GM19193 (cell line): ENCODE results near the gene TRAPPC1.

Experiments
- POLR2A ChIP-seq: IDR thresholded peaks from 4 replicates; pipeline ENCODE4 v1.6.1; 2011; ENCODE audit not compliant: insufficient read depth, insufficient read length; ENCODE audit errors: extremely low read depth

The TRAPPC1 gene

DNA sequence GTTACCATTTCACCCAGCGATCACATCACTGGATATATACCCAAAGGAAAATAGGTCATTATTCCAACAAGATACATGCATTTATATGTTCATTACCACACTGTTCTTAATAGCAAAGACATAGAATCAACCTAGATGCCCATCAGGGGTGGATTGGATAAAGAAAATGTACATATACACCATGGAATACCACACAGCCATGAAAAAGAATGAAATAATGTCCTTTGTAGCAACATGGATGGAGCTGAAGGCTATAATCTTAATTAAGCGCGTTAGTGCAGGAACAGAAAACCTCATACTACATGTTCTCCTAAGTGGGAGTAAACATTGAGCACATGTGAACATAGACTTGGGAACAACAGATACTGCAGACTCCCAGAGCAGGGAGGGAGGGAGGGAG lies 18.8 kb upstream of the TRAPPC1 start:
- no peak for TF ChIP-seq POLR2A

DNA sequence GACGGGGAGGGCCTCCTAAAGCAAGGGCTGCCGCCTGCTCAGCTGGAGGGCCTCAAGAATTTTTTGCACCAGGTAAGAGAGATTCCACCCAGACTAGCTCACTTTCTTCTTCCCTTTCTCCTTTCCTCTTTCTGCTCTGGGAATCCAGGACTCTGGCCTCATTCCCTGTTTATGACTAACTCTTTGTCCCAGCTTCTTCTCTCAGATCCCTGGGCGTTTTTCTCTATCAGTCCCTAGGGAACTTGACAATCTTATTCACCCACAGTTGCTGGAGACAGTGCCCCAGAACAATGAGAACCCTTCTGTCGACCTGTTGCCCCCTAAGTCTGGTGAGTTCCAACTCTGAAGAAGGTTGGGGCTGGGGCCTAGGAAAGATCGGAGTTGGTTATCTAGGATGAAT lies 15.9 kb upstream of the TRAPPC1 start:
- no peak for TF ChIP-seq POLR2A

DNA sequence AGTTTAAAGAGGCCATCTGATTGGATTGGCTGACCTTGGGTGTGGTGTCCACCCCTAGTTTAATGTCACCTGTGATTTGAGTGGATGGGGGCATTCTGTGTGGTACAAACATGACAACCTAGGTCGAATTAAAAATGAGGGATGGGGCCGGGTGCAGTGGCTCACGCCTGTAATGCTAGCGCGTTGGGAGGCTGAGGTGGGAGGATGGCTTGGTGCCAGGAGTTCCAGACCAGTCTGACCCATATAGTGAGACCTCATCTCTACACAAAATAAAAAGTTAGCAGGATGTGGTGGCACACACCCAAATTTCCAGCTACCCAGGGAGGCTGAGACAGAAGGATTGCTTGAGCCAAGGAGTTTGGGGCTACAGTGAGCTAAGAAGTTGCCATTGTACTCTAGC lies 14.7 kb upstream of the TRAPPC1 start:
- TF ChIP-seq POLR2A: no peak

DNA sequence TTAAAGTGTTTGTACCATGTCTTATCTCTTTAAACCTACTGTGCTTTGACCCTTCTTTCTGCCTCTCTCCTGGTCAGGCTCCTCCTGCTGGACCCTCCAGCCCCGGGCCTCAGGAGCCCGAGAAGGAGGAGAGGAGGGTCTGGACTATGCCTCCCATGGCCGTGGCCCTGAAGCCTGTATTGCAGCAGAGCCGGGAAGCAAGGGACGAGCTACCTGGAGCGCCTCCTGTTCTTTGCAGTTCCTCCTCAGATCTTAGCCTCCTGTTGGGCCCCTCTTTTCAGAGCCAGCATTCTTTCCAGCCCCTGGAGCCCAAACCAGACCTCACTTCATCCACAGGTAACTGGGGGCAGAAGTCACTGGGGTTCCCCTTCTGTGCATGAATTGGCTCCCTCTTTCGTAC lies 13.9 kb upstream of the TRAPPC1 start:
- no peak for TF ChIP-seq POLR2A

DNA sequence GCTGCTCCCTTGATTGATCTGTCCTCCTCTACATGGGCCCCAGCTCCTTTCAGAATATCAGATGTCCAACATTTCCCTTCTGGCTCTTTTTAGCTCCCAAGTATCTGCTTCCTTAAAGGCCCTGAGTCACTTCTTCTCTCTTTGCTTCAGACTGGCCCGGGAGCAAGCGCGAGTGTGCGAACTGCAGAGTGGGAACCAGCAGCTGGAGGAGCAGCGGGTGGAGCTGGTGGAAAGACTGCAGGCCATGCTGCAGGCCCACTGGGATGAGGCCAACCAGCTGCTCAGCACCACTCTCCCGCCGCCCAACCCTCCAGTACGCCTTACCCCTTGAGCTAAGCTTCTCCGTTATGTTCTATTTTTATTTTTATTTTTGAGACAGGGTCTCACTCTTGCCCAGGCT lies 12.6 kb upstream of the TRAPPC1 start:
- TF ChIP-seq POLR2A: no peak

DNA sequence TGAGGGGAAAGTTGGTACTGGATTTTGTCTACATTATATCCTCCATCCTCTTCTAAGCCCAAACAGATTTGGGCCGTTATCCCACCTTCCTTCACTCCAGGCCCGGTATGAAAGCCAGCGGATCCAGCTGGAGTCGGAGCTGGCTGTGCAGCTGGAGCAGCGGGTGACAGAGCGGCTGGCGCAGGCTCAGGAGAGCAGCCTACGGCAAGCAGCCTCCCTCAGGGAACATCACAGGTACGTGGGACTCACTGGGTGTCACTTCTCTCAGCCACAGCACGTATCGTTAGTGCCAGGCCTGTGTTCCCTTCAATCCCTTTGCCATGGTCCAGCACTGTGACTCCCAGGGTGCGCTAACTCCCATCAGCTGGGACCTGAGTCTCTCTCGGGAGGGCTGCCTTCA lies 11.5 kb upstream of the TRAPPC1 start:
- TF ChIP-seq POLR2A: no peak

DNA sequence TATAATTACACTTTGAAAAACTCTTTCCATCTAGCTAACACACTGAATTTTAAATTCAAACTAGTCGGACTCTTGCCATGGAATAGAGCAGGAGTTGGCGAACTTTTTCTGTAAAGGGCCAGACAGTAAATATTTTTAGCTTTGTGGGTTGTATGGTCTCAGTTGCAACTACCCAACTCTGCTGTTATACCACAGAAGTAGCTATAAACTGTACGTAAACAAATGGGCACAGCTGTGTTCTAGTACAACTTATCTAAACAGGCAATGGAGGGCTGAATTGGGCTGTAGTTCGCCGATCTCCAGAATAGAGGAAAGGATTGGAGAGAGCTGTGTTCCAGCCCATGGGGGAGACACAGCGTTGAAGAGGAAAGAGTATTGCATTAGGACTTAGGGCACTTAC lies 9.0 kb upstream of the TRAPPC1 start:
- TF ChIP-seq POLR2A: no peak

DNA sequence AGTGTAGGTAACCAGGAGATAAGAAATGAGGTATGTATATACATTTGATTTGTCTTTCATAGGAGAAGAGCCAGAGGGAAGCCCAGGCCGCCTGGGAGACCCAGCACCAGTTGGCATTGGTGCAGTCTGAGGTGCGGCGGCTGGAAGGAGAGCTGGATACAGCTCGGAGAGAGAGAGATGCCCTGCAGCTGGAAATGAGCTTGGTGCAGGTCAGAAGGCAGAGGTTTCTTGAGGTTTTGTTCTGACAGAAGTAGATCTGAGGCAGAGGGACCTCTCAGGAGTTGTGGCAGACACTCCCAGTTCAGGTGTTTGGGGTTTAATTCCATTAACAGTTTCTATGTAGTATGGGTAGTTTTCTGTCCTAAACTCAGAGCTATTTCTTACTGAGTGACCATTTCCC lies 8.3 kb upstream of the TRAPPC1 start:
- TF ChIP-seq POLR2A: no peak

DNA sequence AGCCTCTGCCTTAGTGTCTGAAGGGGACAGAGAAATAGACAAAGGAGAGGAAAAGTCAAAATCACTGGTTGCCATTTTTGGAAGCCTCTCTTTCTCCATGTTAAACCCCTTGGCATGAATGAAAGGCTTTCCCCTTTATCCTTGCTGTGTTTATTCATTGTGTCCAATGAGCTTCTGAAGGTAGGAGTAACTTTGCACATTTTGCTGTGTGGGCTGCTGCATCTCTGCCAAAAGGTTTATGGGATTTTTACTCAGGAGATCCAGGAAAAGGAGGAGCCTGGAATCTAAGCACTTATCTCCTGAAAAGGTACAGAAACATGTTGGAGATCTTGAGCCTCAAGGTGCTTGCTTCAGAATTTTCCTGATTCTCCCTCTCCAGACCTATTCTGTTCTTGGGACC lies 4.1 kb upstream of the TRAPPC1 start:
- no peak for TF ChIP-seq POLR2A

DNA sequence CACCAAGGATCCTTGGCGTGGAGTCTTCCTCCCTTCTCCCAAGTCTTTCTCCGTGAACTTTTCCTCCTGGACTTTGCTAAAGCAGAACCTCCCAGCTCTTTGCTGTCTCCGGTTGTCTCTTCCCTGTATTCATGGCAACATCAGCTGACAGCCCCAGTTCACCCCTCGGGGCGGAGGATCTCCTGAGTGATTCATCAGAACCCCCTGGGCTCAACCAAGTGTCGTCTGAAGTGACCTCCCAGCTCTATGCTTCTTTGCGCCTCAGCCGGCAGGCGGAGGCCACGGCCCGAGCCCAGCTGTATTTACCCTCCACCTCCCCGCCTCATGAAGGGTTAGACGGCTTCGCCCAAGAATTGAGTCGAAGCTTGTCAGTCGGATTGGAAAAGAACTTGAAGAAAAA lies 1.2 kb upstream of the TRAPPC1 start:
- TF ChIP-seq POLR2A: no peak

DNA sequence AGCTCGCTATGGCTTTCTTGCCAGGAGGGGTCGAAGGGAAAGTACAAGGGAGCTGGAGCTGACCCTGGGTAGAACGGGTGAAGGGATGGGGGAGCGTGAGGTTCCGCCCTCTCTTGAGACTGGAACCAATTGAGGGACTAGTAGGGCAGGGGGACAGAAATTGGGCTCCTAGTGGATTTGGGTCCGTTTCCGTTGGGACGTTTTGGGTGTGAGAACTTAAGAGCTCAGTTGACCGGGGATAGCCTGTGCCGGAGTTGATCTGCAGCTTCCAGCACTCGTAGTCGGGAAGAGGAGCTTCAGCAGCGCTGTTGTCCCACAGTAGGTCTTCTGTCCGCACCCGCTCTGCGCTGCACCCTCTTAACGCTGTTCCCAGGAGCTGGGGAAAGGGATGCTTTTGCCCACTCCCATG lies 741 bp upstream of the TRAPPC1 start:
- TF ChIP-seq POLR2A: no peak

DNA sequence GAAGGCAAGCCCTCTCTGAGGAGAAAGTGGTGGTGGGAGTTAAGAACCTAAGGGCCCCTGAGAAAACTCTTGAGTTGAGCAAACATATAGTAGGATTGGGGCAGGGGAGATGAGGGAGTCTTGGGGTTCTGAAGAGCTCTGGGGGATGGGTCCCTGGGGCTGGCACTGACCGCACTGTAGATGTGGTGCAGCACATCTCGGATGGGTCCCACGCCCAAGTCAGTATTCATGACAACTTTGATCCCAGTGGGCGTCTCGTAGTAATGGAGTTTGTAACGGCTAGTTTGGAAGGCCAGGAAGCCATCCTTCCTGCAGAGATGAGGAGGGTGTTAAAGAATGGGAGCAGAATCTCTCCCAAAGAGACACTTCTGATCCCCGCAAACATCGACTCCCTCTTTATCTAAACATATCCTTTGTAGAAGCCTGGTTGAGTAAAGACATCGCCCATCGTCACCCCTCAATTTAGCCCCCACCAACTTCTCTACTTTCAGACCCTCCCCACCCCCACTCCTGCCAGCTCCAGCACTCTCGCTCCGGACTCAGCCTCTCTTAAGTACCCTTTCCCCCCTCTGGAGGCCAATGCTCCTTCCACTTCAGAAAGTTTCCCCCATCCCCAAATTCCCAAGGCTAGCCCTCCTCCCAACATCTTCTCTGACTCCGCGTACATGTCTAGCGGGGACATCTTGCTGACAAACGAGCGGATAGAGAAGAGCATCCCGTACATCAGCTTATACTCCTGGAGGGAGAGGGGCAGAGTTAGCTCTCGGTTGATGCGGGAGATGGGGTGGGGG lies 710 bp downstream of the TRAPPC1 start:
- TF ChIP-seq POLR2A: no peak

DNA sequence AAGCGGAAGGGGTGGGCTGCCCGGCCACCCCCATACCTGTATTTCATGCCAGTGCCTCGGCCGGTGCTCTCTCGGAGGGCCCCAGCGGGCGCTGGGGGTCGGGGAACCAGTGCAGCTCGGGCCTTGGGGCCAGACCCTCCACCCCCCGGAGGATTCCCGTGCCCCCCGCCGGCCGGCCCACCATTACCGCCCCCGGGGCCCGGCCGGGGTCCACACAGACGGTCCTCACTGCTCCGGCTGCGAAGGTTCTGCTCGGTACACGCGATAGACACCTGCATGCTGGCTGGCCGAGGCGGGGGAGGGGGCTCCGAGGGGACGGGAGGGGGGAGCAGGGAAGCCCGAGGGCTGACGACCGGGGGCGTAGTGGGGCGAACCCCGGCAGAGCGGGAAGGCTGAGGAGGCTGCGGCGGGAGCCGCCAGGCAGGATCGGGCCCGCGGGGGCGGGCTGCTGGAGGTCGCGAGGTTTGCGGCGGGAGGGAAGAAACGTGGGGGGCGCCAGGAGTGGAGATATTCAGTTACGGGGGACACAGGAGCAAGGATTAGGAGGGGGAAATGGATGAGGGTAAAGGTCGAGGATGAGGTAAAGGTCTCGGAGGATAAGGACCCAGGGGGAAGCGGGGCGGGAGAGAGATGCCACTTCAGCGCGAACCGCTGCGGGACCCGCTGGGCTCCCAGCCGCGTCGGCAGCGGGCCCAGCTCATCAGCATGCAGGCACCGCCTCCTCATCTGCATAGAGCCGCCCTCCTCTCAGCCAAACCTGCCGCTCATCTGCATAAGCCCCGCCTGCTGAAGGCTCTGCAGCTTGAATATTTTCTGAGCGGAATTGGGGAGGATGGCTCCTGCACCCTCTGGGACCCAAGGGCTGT lies 2.4 kb downstream of the TRAPPC1 start, which contains the start of gene KCNAB3:
TSS of gene KCNAB3 (minus strand) at position 699 of the 866 bp plus-strand sequence. CDS start at position 278, 421 bp downstream.
- no peak for TF ChIP-seq POLR2A

DNA sequence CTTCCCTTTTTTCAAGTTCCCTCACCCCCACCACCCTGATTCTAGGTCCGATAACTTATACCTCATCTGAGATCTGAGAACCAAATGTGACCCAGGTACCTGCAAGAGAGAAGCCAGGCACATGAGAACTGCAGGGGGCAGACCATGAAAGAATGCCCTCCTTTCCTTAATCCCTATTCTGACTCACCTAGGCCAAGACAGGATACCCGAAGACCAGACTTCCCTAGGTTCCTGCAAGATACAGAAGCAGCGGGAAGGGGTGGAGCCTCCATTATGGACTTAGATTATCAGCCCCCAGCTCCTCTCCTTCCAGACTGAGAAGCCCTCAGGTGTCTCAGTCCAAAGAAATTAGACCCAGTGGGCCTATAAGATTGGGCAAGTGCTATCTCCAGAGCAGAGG lies 4.2 kb downstream of the TRAPPC1 start:
- no peak for TF ChIP-seq POLR2A

DNA sequence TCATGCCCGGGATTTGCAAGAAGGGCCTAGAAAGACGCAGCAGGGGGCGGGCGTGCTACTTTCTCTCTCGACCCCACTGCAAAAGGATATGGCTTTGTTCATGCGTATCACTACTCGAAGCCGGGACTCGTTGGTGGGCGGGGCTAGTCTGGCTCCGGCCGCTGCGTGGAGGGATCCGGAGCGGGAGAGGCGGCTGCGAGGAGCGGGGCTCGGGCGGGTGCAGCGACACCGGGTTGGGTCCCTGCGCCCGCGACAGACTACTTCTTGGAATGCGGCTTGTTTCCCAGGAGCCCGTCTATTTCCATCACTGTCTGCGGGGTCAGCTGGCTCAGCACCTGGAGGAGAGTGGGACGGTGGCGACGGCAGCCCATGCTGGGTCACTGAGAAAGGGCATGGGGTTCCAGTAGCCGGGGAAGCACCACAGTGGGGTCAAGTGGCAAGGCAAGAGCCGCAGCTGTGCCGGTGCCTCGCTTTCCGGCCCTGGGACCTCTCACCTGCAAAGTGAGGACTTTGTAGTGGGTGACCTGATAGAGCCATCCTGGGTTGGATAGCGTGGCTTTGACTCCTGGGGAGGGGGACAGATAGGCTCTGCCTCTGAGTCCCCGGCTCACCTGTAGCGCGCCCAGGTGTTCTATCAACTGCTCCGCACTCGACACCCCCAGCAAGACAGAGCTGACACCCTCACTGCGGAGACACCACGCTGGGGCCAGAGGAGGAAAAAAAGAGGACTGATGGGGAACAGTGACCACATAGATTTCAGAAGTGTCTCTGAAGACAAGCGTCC lies 8.7 kb downstream of the TRAPPC1 start:
- TF ChIP-seq POLR2A: peak; percentile 69
